ENCODE measurements around the gene GRK5. TPM values are rescaled to one million over a fixed set of nuclear protein-coding genes. Genes with fewer than 3 reads are reported as not detected.
"Not testable (repeated sequence)": the region's sequence is repeated elsewhere in the genome, so short reads cannot be mapped to it uniquely, and the experiment has no call there.

GRK5 gene
- total RNA-seq, 1 experiment from 2014 or later, result 4.5 TPM

GRCh38 chr10:119237722-119238436, 30.5 kb downstream of the GRK5 start:
- no peak for DNase-seq
- no TSS peak for BruUV-seq (replicated peaks)
- POLR2A ChIA-PET (ENCODE audit: unreplicated experiment), result no interaction called here
- Histone ChIP-seq H3K9ac (ENCODE audit: low read length) (no peak overlapping the region), H3K36me3 (ENCODE audit: low read depth, low read length) (no peaks in the 10 kb centered on the region), H3K9me3 (ENCODE audit: low read length) (no peaks in the 10 kb centered on the region), H3K79me2 (ENCODE audit: low read length) (no peaks in the 10 kb centered on the region), H3F3A (ENCODE audit: low read length, unreplicated experiment) (no peaks in the 10 kb centered on the region), H3K9me2 (replicated peaks; ENCODE audit: low read length) (no peaks in the 10 kb centered on the region), H3K4me1 (ENCODE audit: insufficient read depth, low read length) (no peaks in the 10 kb centered on the region), H2AFZ (ENCODE audit: low read length) (no peak overlapping the region), H3K27me3 (ENCODE audit: low read length) (no peaks in the 10 kb centered on the region), H4K20me1 (ENCODE audit: low read length) (no peaks in the 10 kb centered on the region), H3K4me2 (ENCODE audit: low read length) (no peak overlapping the region), H3K4me3 (ENCODE audit: low read length) (no peak overlapping the region), H3K27ac (ENCODE audit: low read length) (no peak overlapping the region)
- intact Hi-C loops (cut with micrococcal nuclease), result no loop called here
- no peak for ATAC-seq
- CTCF ChIA-PET, result no interaction called here
- TF ChIP-seq EZH2phosphoT487 (IDR thresholded peaks at IDR 0.05; ENCODE audit: borderline replicate concordance, low read length) (no peak), EZH2 (IDR thresholded peaks at IDR 0.05; ENCODE audit: low read length, unreplicated experiment) (no peak), CTCF (conservative IDR thresholded peaks at IDR 0.05; ENCODE audit: low read depth, low read length) (no peak)

GRCh38 chr10:119238577-119238976, 31.2 kb downstream of the GRK5 start:
- no peaks in the 10 kb centered on the region for H3F3A ChIP-seq (ENCODE audit: low read length, unreplicated experiment)
- H3K4me2 ChIP-seq (ENCODE audit: low read length), result no peak overlapping the region
- no TSS peak for BruUV-seq (replicated peaks)
- H3K9me2 ChIP-seq (replicated peaks; ENCODE audit: low read length), result no peaks in the 10 kb centered on the region
- H4K20me1 ChIP-seq (ENCODE audit: low read length), result no peaks in the 10 kb centered on the region
- no peaks in the 10 kb centered on the region for H3K79me2 ChIP-seq (ENCODE audit: low read length)
- no peak for TF ChIP-seq EZH2phosphoT487 (IDR thresholded peaks at IDR 0.05; ENCODE audit: borderline replicate concordance, low read length)
- no peak for TF ChIP-seq EZH2 (IDR thresholded peaks at IDR 0.05; ENCODE audit: low read length, unreplicated experiment)
- TF ChIP-seq CTCF (conservative IDR thresholded peaks at IDR 0.05; ENCODE audit: low read depth, low read length), result no peak
- no peaks in the 10 kb centered on the region for H3K9me3 ChIP-seq (ENCODE audit: low read length)
- POLR2A ChIA-PET (ENCODE audit: unreplicated experiment), result no interaction called here
- ATAC-seq (no peak), DNase-seq (no peak)
- no peaks in the 10 kb centered on the region for H3K36me3 ChIP-seq (ENCODE audit: low read depth, low read length)
- no peaks in the 10 kb centered on the region for H3K4me1 ChIP-seq (ENCODE audit: insufficient read depth, low read length)
- intact Hi-C loops (cut with micrococcal nuclease), result no loop called here
- no peak overlapping the region for H3K27ac ChIP-seq (ENCODE audit: low read length)
- no peak overlapping the region for H2AFZ ChIP-seq (ENCODE audit: low read length)
- CTCF ChIA-PET, result no interaction called here
- H3K4me3 ChIP-seq (ENCODE audit: low read length), result no peak overlapping the region
- no peak overlapping the region for H3K9ac ChIP-seq (ENCODE audit: low read length)
- no peaks in the 10 kb centered on the region for H3K27me3 ChIP-seq (ENCODE audit: low read length)

- intact Hi-C loops (cut with micrococcal nuclease); H3K27ac ChIP-seq (ENCODE audit: low read length): not testable (repeated sequence)
Measured at GRCh38 chr10:119239015-119239414, 31.6 kb downstream of the GRK5 start.

GRCh38 chr10:119239630-119240029, 32.3 kb downstream of the GRK5 start:
- ATAC-seq; H3K79me2 ChIP-seq (ENCODE audit: low read length); H3K27me3 ChIP-seq (ENCODE audit: low read length); H3K36me3 ChIP-seq (ENCODE audit: low read depth, low read length); CTCF ChIA-PET; H3F3A ChIP-seq (ENCODE audit: low read length, unreplicated experiment); DNase-seq; H3K4me1 ChIP-seq (ENCODE audit: insufficient read depth, low read length); H3K9me3 ChIP-seq (ENCODE audit: low read length); H3K9ac ChIP-seq (ENCODE audit: low read length); H3K4me3 ChIP-seq (ENCODE audit: low read length); intact Hi-C loops (cut with micrococcal nuclease); H4K20me1 ChIP-seq (ENCODE audit: low read length); H3K27ac ChIP-seq (ENCODE audit: low read length); H3K9me2 ChIP-seq (replicated peaks; ENCODE audit: low read length); BruUV-seq (replicated peaks); H2AFZ ChIP-seq (ENCODE audit: low read length); POLR2A ChIA-PET (ENCODE audit: unreplicated experiment); H3K4me2 ChIP-seq (ENCODE audit: low read length): not testable (repeated sequence)

More at GRCh38 chr10:119239015-119239414, 31.6 kb downstream of the GRK5 start:
- H3K79me2 ChIP-seq (ENCODE audit: low read length); H3K4me2 ChIP-seq (ENCODE audit: low read length); H4K20me1 ChIP-seq (ENCODE audit: low read length); H3F3A ChIP-seq (ENCODE audit: low read length, unreplicated experiment); H3K4me3 ChIP-seq (ENCODE audit: low read length); H3K9me3 ChIP-seq (ENCODE audit: low read length); H3K4me1 ChIP-seq (ENCODE audit: insufficient read depth, low read length); H3K9me2 ChIP-seq (replicated peaks; ENCODE audit: low read length); H3K36me3 ChIP-seq (ENCODE audit: low read depth, low read length); H3K9ac ChIP-seq (ENCODE audit: low read length); ATAC-seq; CTCF ChIA-PET; H2AFZ ChIP-seq (ENCODE audit: low read length); BruUV-seq (replicated peaks); H3K27me3 ChIP-seq (ENCODE audit: low read length); POLR2A ChIA-PET (ENCODE audit: unreplicated experiment); DNase-seq: not testable (repeated sequence)
